ENCODE measurements around the gene VDAC1. TPM values are rescaled to one million over a fixed set of nuclear protein-coding genes. Genes with fewer than 3 reads are reported as not detected.
"Not testable (repeated sequence)": the region's sequence is repeated elsewhere in the genome, so short reads cannot be mapped to it uniquely, and the experiment has no call there.

The VDAC1 gene
- total RNA-seq, 2 experiments from 2014 or later: 216 to 218 TPM

- Mint-ChIP-seq H3K4me1 (peaks cover 14% of the 10 kb centered on the region), H3K36me3 (ENCODE audit: low read depth) (peaks cover 49% of the 10 kb centered on the region), H3K4me3 (no peak overlapping the region), H3K9me3 (no peaks in the 10 kb centered on the region), H3K27me3 (no peaks in the 10 kb centered on the region), H3K27ac (peak overlapping the region; percentile 21)
- ChIA-PET CTCF (no interaction called here), POLR2A (no interaction called here)
- no peak for DNase-seq
Observed at GRCh38 chr5:133990396-133990795, 14.4 kb downstream of the VDAC1 start.

GRCh38 chr5:133985540-133986180 lies 19.1 kb downstream of the VDAC1 start:
- peaks cover 57% of the 10 kb centered on the region for H3K36me3 Mint-ChIP-seq (ENCODE audit: low read depth)
- H3K9me3 Mint-ChIP-seq: no peaks in the 10 kb centered on the region
- H3K27ac Mint-ChIP-seq: no peak overlapping the region
- no peaks in the 10 kb centered on the region for H3K27me3 Mint-ChIP-seq
- peaks cover 12% of the 10 kb centered on the region for H3K4me1 Mint-ChIP-seq
- H3K4me3 Mint-ChIP-seq: no peak overlapping the region
- ChIA-PET POLR2A (interaction anchor here (2.9 kb wide), 1 partner anchor 19 kb away, joined by 8 read pairs; the partner anchor contains the start of gene VDAC1), CTCF (interaction anchor here (1.1 to 3.0 kb wide), 4 partner anchors 8 to 54 kb away, joined by 3 to 14 read pairs (median 4); no protein-coding TSS in a partner anchor)
- DNase-seq: no peak

GRCh38 chr5:133983674-133984073 lies 21.1 kb downstream of the VDAC1 start:
- peaks cover 15% of the 10 kb centered on the region for H3K4me1 Mint-ChIP-seq
- H3K4me3 Mint-ChIP-seq: no peak overlapping the region
- CTCF ChIA-PET: interaction anchor here (2.7 to 6.7 kb wide), 2 partner anchors 13 to 56 kb away, joined by 7 to 54 read pairs; no protein-coding TSS in a partner anchor
- POLR2A ChIA-PET: no interaction called here
- H3K27ac Mint-ChIP-seq: no peak overlapping the region
- no peak for DNase-seq
- no peaks in the 10 kb centered on the region for H3K9me3 Mint-ChIP-seq
- no peaks in the 10 kb centered on the region for H3K27me3 Mint-ChIP-seq
- peaks cover 53% of the 10 kb centered on the region for H3K36me3 Mint-ChIP-seq (ENCODE audit: low read depth)

- Mint-ChIP-seq H3K36me3 (ENCODE audit: low read depth) (peaks cover 52% of the 10 kb centered on the region), H3K27ac (peak overlapping the region; percentile 31), H3K4me3 (no peak overlapping the region), H3K4me1 (peaks cover 26% of the 10 kb centered on the region), H3K9me3 (no peaks in the 10 kb centered on the region), H3K27me3 (no peaks in the 10 kb centered on the region)
- ChIA-PET CTCF (interaction anchor here (1.2 to 6.7 kb wide), 5 partner anchors 11 to 58 kb away, joined by 4 to 54 read pairs (median 7); partner anchors contain the start of genes C5orf15 and VDAC1), POLR2A (interaction anchor here (1.1 to 1.5 kb wide), 3 partner anchors 11 to 22 kb away, joined by 3 to 5 read pairs (median 4); no protein-coding TSS in a partner anchor)
- no peak for DNase-seq
Observed at GRCh38 chr5:133981714-133982113, 23.1 kb downstream of the VDAC1 start.

- ChIA-PET CTCF (interaction anchor here (0.6 to 6.7 kb wide), 10 partner anchors 8 to 652 kb away, joined by 3 to 54 read pairs (median 4); partner anchors contain the start of genes C5orf15 and VDAC1), POLR2A (interaction anchor here (1.1 to 1.5 kb wide), 4 partner anchors 18 to 25 kb away, joined by 3 to 4 read pairs (median 4); no protein-coding TSS in a partner anchor)
- Mint-ChIP-seq H3K9me3 (no peaks in the 10 kb centered on the region), H3K4me1 (peaks cover 25% of the 10 kb centered on the region), H3K36me3 (ENCODE audit: low read depth) (peaks cover 53% of the 10 kb centered on the region), H3K27ac (no peak overlapping the region), H3K4me3 (no peak overlapping the region), H3K27me3 (no peaks in the 10 kb centered on the region)
- DNase-seq: no peak
Observed at GRCh38 chr5:133980652-133981051, 24.1 kb downstream of the VDAC1 start.

DNA sequence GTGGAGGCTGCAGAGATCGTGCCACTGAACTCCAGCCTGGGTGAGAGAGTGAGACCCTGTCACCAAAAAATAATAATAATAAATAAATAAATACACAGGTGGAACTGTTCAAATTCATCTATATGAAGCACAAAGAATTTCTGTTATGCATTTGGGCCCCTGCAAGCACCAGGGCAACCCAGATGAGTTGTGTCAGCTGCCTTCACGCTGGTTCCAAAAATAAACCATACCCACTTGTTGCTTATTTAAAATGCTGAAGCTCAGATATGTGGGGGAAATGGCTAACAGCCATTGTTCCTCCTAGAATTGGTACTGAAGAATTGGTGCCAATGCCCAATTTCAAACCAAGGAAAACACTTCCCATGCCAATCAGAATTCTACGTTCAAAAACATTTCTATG lies 25.8 kb downstream of the VDAC1 start:
- CTCF ChIA-PET: interaction anchor here (0.7 to 6.7 kb wide), 11 partner anchors 9 to 354 kb away, joined by 3 to 54 read pairs (median 5); partner anchors contain the start of genes C5orf15 and VDAC1
- no peaks in the 10 kb centered on the region for H3K27me3 Mint-ChIP-seq
- H3K36me3 Mint-ChIP-seq (ENCODE audit: low read depth): peaks cover 55% of the 10 kb centered on the region
- DNase-seq: no peak
- H3K4me1 Mint-ChIP-seq: peaks cover 25% of the 10 kb centered on the region
- no peak overlapping the region for H3K27ac Mint-ChIP-seq
- POLR2A ChIA-PET: interaction anchor here (1.4 to 1.8 kb wide), 2 partner anchors 8 to 25 kb away, joined by 4 to 5 read pairs; no protein-coding TSS in a partner anchor
- no peaks in the 10 kb centered on the region for H3K9me3 Mint-ChIP-seq
- H3K4me3 Mint-ChIP-seq: no peak overlapping the region

- Mint-ChIP-seq H3K36me3 (ENCODE audit: low read depth) (peaks cover 58% of the 10 kb centered on the region), H3K4me3 (no peak overlapping the region), H3K27ac (peak overlapping the region; percentile 7), H3K27me3 (no peaks in the 10 kb centered on the region), H3K9me3 (no peaks in the 10 kb centered on the region), H3K4me1 (peaks cover 22% of the 10 kb centered on the region)
- POLR2A ChIA-PET: interaction anchor here (1.4 kb wide), 1 partner anchor 26 kb away, joined by 4 read pairs; no protein-coding TSS in a partner anchor
- DNase-seq: no peak
- CTCF ChIA-PET: interaction anchor here (1.4 to 6.7 kb wide), 4 partner anchors 8 to 19 kb away, joined by 4 to 54 read pairs (median 12); no protein-coding TSS in a partner anchor
Observed at GRCh38 chr5:133977858-133978257, 26.9 kb downstream of the VDAC1 start.

GRCh38 chr5:133977161-133977787 lies 27.5 kb downstream of the VDAC1 start:
- H3K4me1 Mint-ChIP-seq: peaks cover 22% of the 10 kb centered on the region
- peak overlapping the region; percentile 23 for H3K27ac Mint-ChIP-seq
- ChIA-PET POLR2A (interaction anchor here (1.0 kb wide), 1 partner anchor 26 kb away, joined by 4 read pairs; no protein-coding TSS in a partner anchor), CTCF (interaction anchor here (1.1 to 6.7 kb wide), 3 partner anchors 9 to 21 kb away, joined by 3 to 54 read pairs (median 4); no protein-coding TSS in a partner anchor)
- DNase-seq: no peak
- no peaks in the 10 kb centered on the region for H3K9me3 Mint-ChIP-seq
- no peak overlapping the region for H3K4me3 Mint-ChIP-seq
- peaks cover 64% of the 10 kb centered on the region for H3K36me3 Mint-ChIP-seq (ENCODE audit: low read depth)
- H3K27me3 Mint-ChIP-seq: no peaks in the 10 kb centered on the region

DNA sequence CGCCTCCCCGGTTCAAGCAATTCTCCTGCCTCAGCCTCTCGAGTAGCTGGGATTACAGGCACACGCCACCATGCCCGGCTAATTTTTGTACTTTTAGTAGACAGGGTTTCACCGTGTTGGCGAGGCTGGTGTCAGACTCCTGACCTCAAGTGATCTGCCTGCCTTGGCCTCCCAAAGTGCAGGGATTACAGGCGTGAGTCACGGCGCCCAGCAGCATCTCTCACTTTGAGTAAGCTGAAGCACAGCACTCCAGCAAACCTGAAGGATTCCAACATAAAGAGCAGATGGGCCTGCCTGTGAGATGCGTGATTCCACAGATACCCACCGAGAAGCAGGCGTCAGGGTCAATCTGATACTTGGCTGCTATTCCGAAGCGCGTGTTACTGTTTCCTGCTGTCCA lies 29.2 kb downstream of the VDAC1 start:
- DNase-seq, H3K27ac Mint-ChIP-seq, H3K4me3 Mint-ChIP-seq, H3K27me3 Mint-ChIP-seq, POLR2A ChIA-PET, H3K9me3 Mint-ChIP-seq: not testable (repeated sequence)
- CTCF ChIA-PET: interaction anchor here (0.7 kb wide), 1 partner anchor 8 kb away, joined by 3 read pairs; no protein-coding TSS in a partner anchor
- Mint-ChIP-seq H3K4me1 (peaks cover 14% of the 10 kb centered on the region), H3K36me3 (ENCODE audit: low read depth) (peaks cover 66% of the 10 kb centered on the region)

DNA sequence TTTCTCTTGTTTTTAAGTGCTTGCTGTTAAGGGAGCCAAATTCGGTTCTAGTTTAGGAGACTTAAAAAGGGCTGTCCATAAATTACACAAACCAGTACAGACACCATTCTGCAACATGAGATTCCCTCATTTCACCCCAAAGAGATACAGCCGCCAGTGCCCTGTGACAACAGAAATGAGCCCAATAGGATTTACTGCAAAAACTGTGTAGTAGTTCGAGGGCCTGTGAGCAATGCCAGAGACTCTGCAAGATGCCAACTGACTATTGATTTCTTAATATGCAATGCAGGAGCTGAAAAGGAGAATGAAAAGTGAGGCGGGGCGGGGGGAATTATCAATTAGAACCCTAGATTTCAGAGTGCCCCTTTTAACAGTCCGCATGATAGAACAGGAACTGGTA lies 30.6 kb downstream of the VDAC1 start:
- peaks cover 19% of the 10 kb centered on the region for H3K4me1 Mint-ChIP-seq
- no peaks in the 10 kb centered on the region for H3K27me3 Mint-ChIP-seq
- no peaks in the 10 kb centered on the region for H3K9me3 Mint-ChIP-seq
- DNase-seq: no peak
- POLR2A ChIA-PET: no interaction called here
- no peak overlapping the region for H3K4me3 Mint-ChIP-seq
- peaks cover 58% of the 10 kb centered on the region for H3K36me3 Mint-ChIP-seq (ENCODE audit: low read depth)
- CTCF ChIA-PET: no interaction called here
- H3K27ac Mint-ChIP-seq: no peak overlapping the region

GRCh38 chr5:133970325-133970909 lies 34.4 kb downstream of the VDAC1 start:
- Mint-ChIP-seq H3K36me3 (ENCODE audit: low read depth) (peaks cover 43% of the 10 kb centered on the region), H3K4me3 (no peak overlapping the region), H3K4me1 (peaks cover 36% of the 10 kb centered on the region), H3K9me3 (no peaks in the 10 kb centered on the region), H3K27ac (peak overlapping the region; percentile 85), H3K27me3 (no peaks in the 10 kb centered on the region)
- CTCF ChIA-PET: interaction anchor here (1.3 to 2.9 kb wide), 3 partner anchors 10 to 1008 kb away, joined by 3 to 24 read pairs (median 3); no protein-coding TSS in a partner anchor
- no peak for DNase-seq
- POLR2A ChIA-PET: interaction anchor here (1.2 to 2.5 kb wide), 2 partner anchors 9 to 34 kb away, joined by 5 to 14 read pairs; partner anchors contain the start of gene VDAC1

GRCh38 chr5:133969654-133970324 lies 35.0 kb downstream of the VDAC1 start:
- H3K4me1 Mint-ChIP-seq: peaks cover 42% of the 10 kb centered on the region

More at GRCh38 chr5:133969654-133970324, 35.0 kb downstream of the VDAC1 start:
- H3K27me3 Mint-ChIP-seq: no peaks in the 10 kb centered on the region
- ChIA-PET CTCF (interaction anchor here (1.0 to 2.9 kb wide), 7 partner anchors 10 to 1007 kb away, joined by 3 to 24 read pairs (median 5); no protein-coding TSS in a partner anchor), POLR2A (interaction anchor here (1.2 to 2.5 kb wide), 3 partner anchors 10 to 207 kb away, joined by 4 to 14 read pairs (median 5); partner anchors contain the start of genes SKP1 and VDAC1)
- no peak for DNase-seq
- peaks cover 2% of the 10 kb centered on the region for H3K9me3 Mint-ChIP-seq
- peak overlapping the region; percentile 96 for H3K4me3 Mint-ChIP-seq
- peak overlapping the region; percentile 85 for H3K27ac Mint-ChIP-seq
- peaks cover 47% of the 10 kb centered on the region for H3K36me3 Mint-ChIP-seq (ENCODE audit: low read depth)

All from activated CD4-positive, alpha-beta memory T cell treated with anti-CD3 and anti-CD28 coated beads, Interleukin-2, amount 10 ng/mL, durations not matched to agents 7 days and 5 days (primary cell).